ENCODE data around the gene ZNF354B.
A peak's percentile ranks its signal among the peaks of the same experiment; 100 is the strongest.
"Not testable (repeated sequence)": the region's sequence is repeated elsewhere in the genome, so short reads cannot be mapped to it uniquely, and the experiment has no call there.

Gene ZNF354B

GRCh38 chr5:178854284-178854683, 5.5 kb upstream of the ZNF354B start:
- Histone ChIP-seq H3K4me3 (no peak overlapping the region), H3K27ac (no peak overlapping the region)
- no peak for TF ChIP-seq CTCF (IDR thresholded peaks at IDR 0.05)
- DNase-seq (ENCODE audit: low spot score), result no peak

GRCh38 chr5:178860615-178861014, 862 bp downstream of the ZNF354B start:
- DNase-seq (ENCODE audit: low spot score), result not testable (repeated sequence)
- peak overlapping the region; percentile 83 to 92 for H3K27ac ChIP-seq
- peak overlapping the region; percentile 96 for H3K4me3 ChIP-seq

- TF ChIP-seq CTCF (IDR thresholded peaks at IDR 0.05), result no peak
- no peak for DNase-seq (ENCODE audit: low spot score)
- Histone ChIP-seq H3K4me3 (no peak overlapping the region), H3K27ac (no peak overlapping the region)
These were observed 1.9 kb downstream of the ZNF354B start for GRCh38 chr5:178861627-178862026.

GRCh38 chr5:178866946-178867345, 7.2 kb downstream of the ZNF354B start:
- TF ChIP-seq CTCF (IDR thresholded peaks at IDR 0.05), result no peak
- Histone ChIP-seq H3K27ac (no peak overlapping the region), H3K4me3 (no peak overlapping the region)
- no peak for DNase-seq (ENCODE audit: low spot score)

- DNase-seq (ENCODE audit: low spot score), result no peak
- no peak overlapping the region for H3K27ac ChIP-seq
- TF ChIP-seq CTCF (IDR thresholded peaks at IDR 0.05), result no peak
- H3K4me3 ChIP-seq, result no peak overlapping the region
These were observed 9.8 kb downstream of the ZNF354B start for GRCh38 chr5:178869577-178869976.

- no peak overlapping the region for H3K27ac ChIP-seq
- no peak overlapping the region for H3K4me3 ChIP-seq
- DNase-seq (ENCODE audit: low spot score), result no peak
- TF ChIP-seq CTCF (IDR thresholded peaks at IDR 0.05), result no peak
These were observed 10.7 kb downstream of the ZNF354B start for GRCh38 chr5:178870411-178870810.

GRCh38 chr5:178872302-178872701, 12.5 kb downstream of the ZNF354B start:
- Histone ChIP-seq H3K27ac (no peak overlapping the region), H3K4me3 (no peak overlapping the region)
- no peak for DNase-seq (ENCODE audit: low spot score)
- no peak for TF ChIP-seq CTCF (IDR thresholded peaks at IDR 0.05)

- not testable (repeated sequence) for DNase-seq (ENCODE audit: low spot score); H3K27ac ChIP-seq; H3K4me3 ChIP-seq
These were observed 23.5 kb downstream of the ZNF354B start for GRCh38 chr5:178883115-178883694.

All from coronary artery (tissue), 2 donors.